Keratinocyte (primary cell): ENCODE results near the gene PHACTR1. TPM values are rescaled to one million over a fixed set of nuclear protein-coding genes. Genes with fewer than 3 reads are reported as not detected.

ENCODE experiments used
- DNase-seq: peaks from one replicate; pipeline ENCODE4 v3.0.0-alpha.2; 2011; ENCODE audit warnings: low read depth, missing footprints, low spot score
- FAIRE-seq: peaks from 2 replicates; lab custom pipeline; 2011; peaks lifted over from hg19 to GRCh38; lab: Jason Lieb, UNC
- H2AFZ ChIP-seq: 2 replicates; pipeline ENCODE4 v1.6.0; 2012; ENCODE audit warnings: low read length, control low read depth, inconsistent platforms; ENCODE audit not compliant: control insufficient read depth
- H3K27ac ChIP-seq: 2 replicates; pipeline ENCODE4 v1.5.1; 2011; ENCODE audit warnings: low read length; ENCODE audit not compliant: control insufficient read depth, insufficient read depth
- H3K27me3 ChIP-seq: 3 replicates; pipeline ENCODE4 v1.6.0; 2011; ENCODE audit warnings: low read length; ENCODE audit not compliant: control insufficient read depth, insufficient read depth; ENCODE audit errors: extremely low read depth
- H3K36me3 ChIP-seq, 2 experiments: 2 replicates in 1 of 2; 3 replicates in 1 of 2; pipeline ENCODE4 v1.5.1; 2011; ENCODE audit warnings: low read length in 2 of 2, mild to moderate bottlenecking in 1 of 2; ENCODE audit not compliant: control insufficient read depth in 2 of 2, insufficient read depth in 2 of 2; ENCODE audit errors: extremely low read depth in 1 of 2
- H3K4me1 ChIP-seq: 3 replicates; pipeline ENCODE4 v1.5.1; 2011; ENCODE audit warnings: low read length; ENCODE audit not compliant: control insufficient read depth, insufficient read depth; ENCODE audit errors: extremely low read depth
- H3K4me2 ChIP-seq: 3 replicates; pipeline ENCODE4 v1.6.0; 2011; ENCODE audit warnings: low read depth, low read length; ENCODE audit not compliant: control insufficient read depth, insufficient read depth; ENCODE audit errors: extremely low read depth
- H3K4me3 ChIP-seq, 3 experiments: fragments of 200-600 bp in 1 of 3; sonication (generic) in 1 of 3; 2 replicates in 2 of 3; 3 replicates in 1 of 3; pipeline ENCODE4 v1.5.1; 2011 to 2016; ENCODE audit warnings: low read length in 3 of 3, mild to moderate bottlenecking in 3 of 3, control low read depth in 2 of 3, inconsistent platforms in 1 of 3, low read depth in 1 of 3, mixed read lengths in 1 of 3, mixed run types in 1 of 3, moderate library complexity in 1 of 3; ENCODE audit not compliant: control insufficient read depth in 2 of 3, insufficient read depth in 2 of 3; ENCODE audit errors: extremely low read depth in 1 of 3
- H3K79me2 ChIP-seq: 2 replicates; pipeline ENCODE4 v1.6.0; 2012; ENCODE audit warnings: low read length; ENCODE audit not compliant: control insufficient read depth, insufficient read depth
- H3K9ac ChIP-seq: 3 replicates; pipeline ENCODE4 v1.6.0; 2011; ENCODE audit warnings: low read length; ENCODE audit not compliant: control insufficient read depth, insufficient read depth; ENCODE audit errors: extremely low read depth
- H3K9me1 ChIP-seq: 3 replicates; pipeline ENCODE4 v1.6.0; 2011; ENCODE audit warnings: low read length; ENCODE audit not compliant: control insufficient read depth, insufficient read depth; ENCODE audit errors: extremely low read depth
- H3K9me3 ChIP-seq: 2 replicates; pipeline ENCODE4 v1.5.1; 2012; ENCODE audit warnings: low read depth, low read length; ENCODE audit not compliant: control insufficient read depth
- H4K20me1 ChIP-seq: 3 replicates; pipeline ENCODE4 v1.6.0; 2011; ENCODE audit warnings: low read length; ENCODE audit not compliant: control insufficient read depth, insufficient read depth; ENCODE audit errors: extremely low read depth
- CTCF ChIP-seq, 3 experiments: IDR thresholded peaks in 1 of 3; conservative IDR thresholded peaks in 1 of 3; optimal IDR thresholded peaks in 1 of 3; 2 replicates in 2 of 3; 3 replicates in 1 of 3; pipeline versions ENCODE3 to v1.5.1; 2011; ENCODE audit warnings: low read length in 3 of 3, mild to moderate bottlenecking in 3 of 3, moderate library complexity in 2 of 3, control low read depth in 1 of 3, inconsistent platforms in 1 of 3; ENCODE audit not compliant: insufficient read depth in 2 of 3; ENCODE audit errors: extremely low read depth in 1 of 3
- EZH2 ChIP-seq: IDR thresholded peaks from one replicate; pipeline ENCODE4 v1.6.1; 2012; ENCODE audit warnings: inconsistent platforms, mild to moderate bottlenecking, low read length, moderate library complexity
- dilution Hi-C: fragments of 300-500 bp; cut with MboI; formaldehyde crosslinking; loops from one replicate; pipeline ENCODE4 v1.7.0; 2020; ENCODE audit warnings: low sequenced_read_pairs; ENCODE audit not compliant: extremely low pct_ligation_motif_present
- polyA plus RNA-seq, 5 experiments: library from polyadenylated mRNA; depleted of rRNA in 3 of 5; stranded (reverse) in 3 of 5; stranded (forward) in 1 of 5; unstranded in 1 of 5; fragments of >200 nt; gene quantifications; 1 replicate in 1 of 5; 2 replicates in 3 of 5; 3 replicates in 1 of 5; pipeline versions ENCODE4 v1.2.1 to v1.2.3, GENCODE V29; 2011 to 2012; ENCODE audit warnings: missing spikeins in 2 of 5, low read depth in 1 of 5, low replicate concordance in 1 of 5

The PHACTR1 gene
- polyA plus RNA-seq, 1 donor (not counting 4 experiments of a cell fraction or from before 2014, with no cell fraction given) = 0.22 TPM

- dilution Hi-C loops = no loop called here
- no peak overlapping the region for H3K4me2 ChIP-seq
- H3K79me2 ChIP-seq = no peaks in the 10 kb centered on the region
- H3K9me1 ChIP-seq = no peaks in the 10 kb centered on the region
- no peaks in the 10 kb centered on the region for H3K27me3 ChIP-seq
- no peak overlapping the region for H2AFZ ChIP-seq
- DNase-seq (no peak), FAIRE-seq (no peak)
- no peak for TF ChIP-seq EZH2
- TF ChIP-seq CTCF (optimal IDR thresholded peaks at IDR 0.05 in 1 of 3, IDR thresholded peaks at IDR 0.05 in 1 of 3, conservative IDR thresholded peaks at IDR 0.05 in 1 of 3; ENCODE audit: extremely low read depth in 1 of 3, insufficient read depth in 2 of 3, low read length in 3 of 3) = no peak
- no peak overlapping the region for H3K9ac ChIP-seq
- peaks cover 7 to 16% of the 10 kb centered on the region in 2 experiments for H3K36me3 ChIP-seq
- H3K9me3 ChIP-seq = no peaks in the 10 kb centered on the region
- no peak overlapping the region for H3K27ac ChIP-seq
- H3K4me1 ChIP-seq = peaks cover 12% of the 10 kb centered on the region
- H4K20me1 ChIP-seq = no peaks in the 10 kb centered on the region
- H3K4me3 ChIP-seq = no peak overlapping the region
Measured at GRCh38 chr6:13299403-13299821, 582.8 kb downstream of the PHACTR1 start.

DNA sequence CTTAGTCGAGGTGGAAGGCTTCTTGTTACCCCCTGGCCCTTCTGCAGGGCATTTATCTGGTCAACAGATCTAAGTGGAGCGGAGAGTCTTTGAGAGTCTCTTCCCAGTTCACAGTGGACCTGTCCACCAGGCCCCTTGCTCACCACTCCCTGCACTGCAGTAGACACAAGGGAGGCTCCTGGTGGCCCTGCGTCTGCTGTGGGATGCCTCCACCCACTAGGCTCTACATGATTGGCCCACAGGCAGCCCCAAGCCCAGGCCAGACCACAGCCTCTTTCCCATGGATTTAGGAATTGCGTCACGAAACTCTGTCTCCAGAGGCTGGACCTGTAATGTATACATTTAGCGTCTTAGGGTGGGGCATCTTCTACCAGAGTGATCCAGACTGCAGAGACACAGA lies 583.4 kb downstream of the PHACTR1 start:
- Histone ChIP-seq H4K20me1 (no peaks in the 10 kb centered on the region), H3K9ac (no peak overlapping the region), H3K4me3 (no peak overlapping the region), H3K9me3 (no peaks in the 10 kb centered on the region), H3K79me2 (no peaks in the 10 kb centered on the region), H3K36me3 (peaks cover 8 to 18% of the 10 kb centered on the region in 2 experiments), H2AFZ (no peak overlapping the region), H3K4me1 (peaks cover 12% of the 10 kb centered on the region), H3K27ac (no peak overlapping the region), H3K9me1 (no peaks in the 10 kb centered on the region), H3K27me3 (no peaks in the 10 kb centered on the region), H3K4me2 (no peak overlapping the region)
- dilution Hi-C loops = no loop called here
- DNase-seq (no peak), FAIRE-seq (no peak)
- TF ChIP-seq CTCF (optimal IDR thresholded peaks at IDR 0.05 in 1 of 3, IDR thresholded peaks at IDR 0.05 in 1 of 3, conservative IDR thresholded peaks at IDR 0.05 in 1 of 3; ENCODE audit: extremely low read depth in 1 of 3, insufficient read depth in 2 of 3, low read length in 3 of 3) = no peak
- no peak for TF ChIP-seq EZH2
